HG02973 (cell line): Measurements from ENCODE around the gene DSCAM.
"Not testable (repeated sequence)": the region's sequence is repeated elsewhere in the genome, so short reads cannot be mapped to it uniquely, and the experiment has no call there.

Source experiments
- ATAC-seq: cut with Tn5 transposase; IDR thresholded peaks from one replicate; pipeline ENCODE4 v1.9.1; 2021; ENCODE audit warnings: moderate library complexity; ENCODE audit not compliant: unreplicated experiment

DSCAM gene

GRCh38 chr21:40028393-40028792 lies 818.6 kb downstream of the DSCAM start:
- ATAC-seq: not testable (repeated sequence)

- no peak for ATAC-seq
Measured at GRCh38 chr21:40021558-40022351, 825.2 kb downstream of the DSCAM start.

GRCh38 chr21:40020651-40021050 lies 826.3 kb downstream of the DSCAM start:
- no peak for ATAC-seq

GRCh38 chr21:40018871-40019475 lies 828.0 kb downstream of the DSCAM start:
- ATAC-seq: no peak

- no peak for ATAC-seq
Measured at GRCh38 chr21:40016667-40017066, 830.3 kb downstream of the DSCAM start.

- ATAC-seq: no peak
Measured at GRCh38 chr21:40016234-40016633, 830.7 kb downstream of the DSCAM start.

- no peak for ATAC-seq
Measured at GRCh38 chr21:40015818-40016217, 831.1 kb downstream of the DSCAM start.

GRCh38 chr21:40014394-40014793 lies 832.6 kb downstream of the DSCAM start:
- ATAC-seq: no peak

- no peak for ATAC-seq
Measured at GRCh38 chr21:40013001-40013735, 833.8 kb downstream of the DSCAM start.

- no peak for ATAC-seq
Measured at GRCh38 chr21:40011371-40011770, 835.6 kb downstream of the DSCAM start.

GRCh38 chr21:40002978-40003377 lies 844.0 kb downstream of the DSCAM start:
- no peak for ATAC-seq

- ATAC-seq: no peak
Measured at GRCh38 chr21:39984286-39984991, 862.5 kb downstream of the DSCAM start.

GRCh38 chr21:39980241-39980820 lies 866.6 kb downstream of the DSCAM start:
- no peak for ATAC-seq

- no peak for ATAC-seq
Measured at GRCh38 chr21:39979321-39979720, 867.6 kb downstream of the DSCAM start.

- no peak for ATAC-seq
Measured at GRCh38 chr21:39976800-39977199, 870.2 kb downstream of the DSCAM start.

GRCh38 chr21:39972976-39973770 lies 873.8 kb downstream of the DSCAM start:
- no peak for ATAC-seq

GRCh38 chr21:39972471-39972870 lies 874.5 kb downstream of the DSCAM start:
- ATAC-seq: no peak

- ATAC-seq: no peak
Measured at GRCh38 chr21:39971956-39972355, 875.0 kb downstream of the DSCAM start.

- no peak for ATAC-seq
Measured at GRCh38 chr21:39969691-39970364, 877.1 kb downstream of the DSCAM start.

GRCh38 chr21:39968010-39968409 lies 878.9 kb downstream of the DSCAM start:
- ATAC-seq: no peak
